Activated CD4-positive, alpha-beta T cell treated with anti-CD3 and anti-CD28 coated beads, Interleukin-2, Interleukin-6, amounts not matched to agents 100 ng/mL and 50 ng/mL, durations not matched to agents 16 hours and 8 hours (primary cell): ENCODE results near the gene USP11.

ENCODE experiments used
- DNase-seq: peaks from one replicate; pipeline ENCODE4 v3.0.0-alpha.2; 2020

Gene USP11

GRCh38 chrX:47226531-47227333 is 6.1 kb upstream of the USP11 start:
- no peak for DNase-seq

- DNase-seq = no peak
These were observed 5.5 kb upstream of the USP11 start for GRCh38 chrX:47227334-47227583.

- no peak for DNase-seq
These were observed 4.1 kb upstream of the USP11 start for GRCh38 chrX:47228550-47229270.

GRCh38 chrX:47229427-47229826 is 3.4 kb upstream of the USP11 start:
- DNase-seq = no peak

- no peak for DNase-seq
These were observed 2.5 kb upstream of the USP11 start for GRCh38 chrX:47230136-47230868.

- no peak for DNase-seq
These were observed 1.6 kb upstream of the USP11 start for GRCh38 chrX:47231167-47231566.

GRCh38 chrX:47232197-47232802 is 509 bp upstream of the USP11 start:
- no peak for DNase-seq

GRCh38 chrX:47233333-47234113 is 714 bp downstream of the USP11 start:
- DNase-seq = peak; percentile 95

- no peak for DNase-seq
These were observed 1.8 kb downstream of the USP11 start for GRCh38 chrX:47234583-47234982.

- no peak for DNase-seq
These were observed 2.9 kb downstream of the USP11 start for GRCh38 chrX:47235691-47236103.

- no peak for DNase-seq
These were observed 6.4 kb downstream of the USP11 start for GRCh38 chrX:47239199-47239598.

GRCh38 chrX:47239898-47240545 is 7.2 kb downstream of the USP11 start:
- no peak for DNase-seq

- DNase-seq = no peak
These were observed 7.8 kb downstream of the USP11 start for GRCh38 chrX:47240619-47241018.

- no peak for DNase-seq
These were observed 8.6 kb downstream of the USP11 start for GRCh38 chrX:47241201-47242011.

- no peak for DNase-seq
These were observed 9.5 kb downstream of the USP11 start for GRCh38 chrX:47242321-47242720.

- no peak for DNase-seq
These were observed 10.5 kb downstream of the USP11 start for GRCh38 chrX:47243351-47243750.

GRCh38 chrX:47244676-47245075 is 11.9 kb downstream of the USP11 start:
- no peak for DNase-seq

- DNase-seq = no peak
These were observed 12.3 kb downstream of the USP11 start for GRCh38 chrX:47245156-47245555.

- DNase-seq = peak; percentile 51
These were observed 14.6 kb downstream of the USP11 start for GRCh38 chrX:47247206-47247998.

- no peak for DNase-seq
These were observed 15.2 kb downstream of the USP11 start for GRCh38 chrX:47247999-47248320.

GRCh38 chrX:47248576-47248975 is 15.8 kb downstream of the USP11 start:
- DNase-seq = no peak
